ENCODE results near the gene GPBAR1. TPM values are rescaled to one million over a fixed set of nuclear protein-coding genes. Genes with fewer than 3 reads are reported as not detected.
A peak's percentile ranks its signal among the peaks of the same experiment; 100 is the strongest.

Gene GPBAR1
- total RNA-seq, 1 experiment from 2014 or later = 0.37 TPM

DNA sequence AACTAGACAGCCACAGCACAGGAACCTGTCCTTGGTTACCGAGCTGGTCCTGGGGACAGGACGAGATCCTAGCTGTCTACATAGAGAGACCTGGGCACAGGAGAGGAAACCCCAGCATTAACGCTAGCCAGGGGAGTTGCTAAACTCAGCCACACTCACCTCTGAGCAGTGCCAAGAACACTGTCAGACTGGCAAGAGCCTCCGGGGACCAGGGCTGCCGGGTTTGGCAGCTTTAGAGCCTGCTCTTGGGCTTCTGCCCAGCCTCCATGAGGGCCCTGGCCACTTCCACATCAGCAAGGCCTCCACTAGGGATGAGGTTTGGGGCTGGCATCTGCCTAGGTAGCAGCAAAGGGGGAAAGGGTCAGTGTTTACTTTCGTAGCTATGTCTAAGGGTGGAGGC, 24.8 kb downstream of the GPBAR1 start:
- no peak for DNase-seq (ENCODE audit: low spot score)

DNA sequence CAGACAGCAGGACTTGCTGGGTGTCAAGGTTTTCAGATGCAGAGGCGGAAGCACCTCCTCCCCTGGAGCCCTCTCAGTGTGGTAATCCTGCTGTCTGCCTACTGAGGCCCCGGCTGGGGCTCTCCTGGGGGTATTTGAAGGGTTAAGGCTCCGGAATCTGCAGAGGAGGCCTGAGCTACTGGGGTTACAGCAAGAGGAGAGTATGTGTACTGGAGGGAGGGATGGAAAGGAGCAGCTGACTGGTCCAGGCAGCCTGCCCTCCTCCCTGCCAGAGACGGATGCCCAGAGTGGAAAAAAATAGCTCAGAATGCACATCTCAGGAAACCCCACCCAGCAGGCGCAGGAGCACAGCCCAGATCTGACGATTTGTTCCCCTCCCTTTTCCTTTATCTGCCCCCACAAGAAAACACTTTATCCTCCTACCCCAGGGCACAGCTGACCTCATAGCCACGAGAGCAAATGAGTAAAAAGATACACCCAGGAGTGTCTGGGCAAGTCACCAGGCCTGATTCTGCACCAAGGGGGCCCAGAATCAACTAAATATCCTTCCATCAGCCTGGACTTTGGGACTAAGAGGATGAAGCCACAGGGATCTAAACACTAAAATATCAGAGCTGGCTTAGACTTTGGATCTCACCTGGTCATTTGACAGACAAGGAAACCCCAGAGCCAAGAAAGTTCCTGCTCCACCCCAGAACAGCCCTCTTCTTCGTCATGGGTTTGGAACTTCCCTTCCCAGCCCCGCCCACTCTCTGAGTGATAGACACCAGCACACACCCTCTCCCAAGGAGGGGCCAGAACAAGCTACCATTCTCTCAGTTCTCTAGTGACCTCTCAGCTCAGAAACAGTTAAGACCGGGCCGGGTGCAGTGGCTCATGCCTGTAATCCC, 26.0 kb downstream of the GPBAR1 start:
- peak; percentile 90 for DNase-seq (ENCODE audit: low spot score)

DNA sequence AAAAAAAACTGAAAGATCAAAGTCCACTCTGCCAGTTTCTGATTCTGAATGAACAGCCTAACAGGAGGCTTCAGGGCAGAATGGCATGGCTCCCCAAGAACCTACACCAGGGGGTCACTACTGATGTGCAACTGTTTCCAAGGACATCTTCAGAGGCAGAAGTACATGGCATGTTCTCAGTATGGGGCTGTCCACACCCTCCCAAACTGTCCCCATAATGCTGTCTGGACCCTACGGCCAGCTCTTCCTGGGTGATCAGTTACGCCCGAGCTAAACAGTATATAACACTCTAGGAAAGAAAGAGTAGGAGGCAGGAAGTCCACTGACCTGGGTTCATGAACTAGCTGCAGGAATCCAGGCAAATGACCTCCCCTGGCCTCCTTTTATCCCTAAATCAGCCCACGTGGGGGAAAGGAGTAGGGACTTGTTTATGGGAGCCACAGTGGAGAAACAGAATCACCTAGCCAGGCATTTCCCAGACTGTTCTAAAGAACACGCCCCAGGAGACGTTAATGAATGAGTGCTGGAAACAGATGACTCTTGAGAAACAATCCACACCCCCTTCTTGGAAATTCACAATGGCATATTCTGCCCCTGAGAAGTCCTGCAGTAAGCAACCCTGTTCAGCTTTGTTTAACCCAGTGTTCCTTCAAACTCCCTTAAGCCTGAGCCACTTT, 29.0 kb downstream of the GPBAR1 start:
- DNase-seq (ENCODE audit: low spot score) = no peak

DNA sequence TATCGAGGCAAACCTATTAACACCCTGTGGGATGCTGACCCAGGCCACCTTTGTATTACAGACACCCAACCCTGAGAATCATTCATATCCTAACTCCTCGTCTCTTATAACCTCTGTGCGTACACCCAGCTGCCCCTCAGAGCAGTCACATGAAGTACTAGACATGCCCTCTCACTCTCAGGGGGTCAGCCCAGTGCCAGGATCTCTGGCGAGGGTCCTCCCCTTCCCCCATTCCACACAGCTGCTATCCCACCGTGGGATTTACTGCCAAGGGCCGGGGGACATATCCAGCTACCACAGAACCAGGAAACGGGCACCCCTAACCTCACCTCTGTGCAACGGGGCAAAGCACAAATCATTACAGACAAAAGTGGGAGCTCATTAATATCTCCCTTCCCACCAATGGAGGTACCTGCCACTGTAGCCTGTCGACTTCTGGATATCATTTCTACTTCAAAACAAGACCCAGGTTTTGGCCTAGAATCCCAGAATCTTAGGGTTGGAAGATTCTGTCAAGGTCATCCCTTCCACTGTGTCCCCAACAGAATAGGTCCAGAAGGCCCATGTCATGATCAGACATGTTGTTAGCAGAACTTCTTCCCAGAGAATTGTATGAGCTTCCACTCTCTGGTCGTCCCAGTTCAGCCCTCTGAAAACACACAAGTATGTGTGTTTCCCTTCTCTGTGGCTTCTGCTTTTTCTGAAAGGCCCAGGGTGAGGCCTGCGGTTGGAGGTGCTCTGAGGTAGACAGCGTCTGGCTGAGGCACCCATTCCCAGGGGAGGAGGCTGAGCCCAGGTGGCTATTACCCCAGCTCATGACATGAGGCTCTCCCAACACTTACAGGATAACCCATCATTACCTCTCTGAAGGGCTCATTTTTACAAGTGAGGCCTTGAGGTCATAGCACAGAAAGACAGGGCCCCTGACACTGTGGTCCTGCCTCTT, 29.8 kb downstream of the GPBAR1 start:
- no peak for DNase-seq (ENCODE audit: low spot score)

DNA sequence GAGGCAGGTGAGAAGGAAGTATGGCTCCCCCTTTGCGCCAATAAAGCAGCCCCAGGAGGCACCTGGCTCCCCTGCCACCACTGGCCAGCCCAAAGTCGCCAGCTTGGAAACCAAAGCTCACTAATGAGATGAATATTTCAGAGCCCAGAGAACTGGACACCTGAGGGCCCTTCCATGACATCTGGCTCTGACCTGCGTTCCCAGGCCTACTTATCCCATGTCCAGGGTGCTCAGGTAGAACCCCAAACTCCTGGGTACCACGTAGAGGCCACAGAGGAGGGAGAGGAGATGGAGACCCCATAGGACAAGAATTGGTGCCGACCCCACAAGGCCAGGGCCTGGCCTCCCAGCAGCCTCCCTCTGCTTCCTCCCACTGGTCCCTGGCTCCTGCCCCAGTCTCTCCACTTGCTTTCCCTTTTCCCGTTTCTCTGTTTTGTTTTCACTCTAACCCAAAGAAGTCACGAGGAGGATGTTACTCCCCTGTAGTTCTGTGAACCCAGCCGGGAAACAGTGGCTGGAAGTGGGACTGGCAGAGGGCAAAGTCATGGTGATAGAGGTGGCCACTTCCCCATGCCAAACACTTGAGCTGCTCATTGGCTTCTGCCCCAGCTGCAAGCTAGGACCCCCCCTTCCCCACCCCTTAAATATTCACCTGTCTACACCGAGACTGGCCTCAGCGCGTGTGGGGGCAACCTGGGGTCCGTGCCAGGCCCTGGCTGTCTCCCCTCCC, 30.7 kb downstream of the GPBAR1 start:
- DNase-seq (ENCODE audit: low spot score) = no peak

DNA sequence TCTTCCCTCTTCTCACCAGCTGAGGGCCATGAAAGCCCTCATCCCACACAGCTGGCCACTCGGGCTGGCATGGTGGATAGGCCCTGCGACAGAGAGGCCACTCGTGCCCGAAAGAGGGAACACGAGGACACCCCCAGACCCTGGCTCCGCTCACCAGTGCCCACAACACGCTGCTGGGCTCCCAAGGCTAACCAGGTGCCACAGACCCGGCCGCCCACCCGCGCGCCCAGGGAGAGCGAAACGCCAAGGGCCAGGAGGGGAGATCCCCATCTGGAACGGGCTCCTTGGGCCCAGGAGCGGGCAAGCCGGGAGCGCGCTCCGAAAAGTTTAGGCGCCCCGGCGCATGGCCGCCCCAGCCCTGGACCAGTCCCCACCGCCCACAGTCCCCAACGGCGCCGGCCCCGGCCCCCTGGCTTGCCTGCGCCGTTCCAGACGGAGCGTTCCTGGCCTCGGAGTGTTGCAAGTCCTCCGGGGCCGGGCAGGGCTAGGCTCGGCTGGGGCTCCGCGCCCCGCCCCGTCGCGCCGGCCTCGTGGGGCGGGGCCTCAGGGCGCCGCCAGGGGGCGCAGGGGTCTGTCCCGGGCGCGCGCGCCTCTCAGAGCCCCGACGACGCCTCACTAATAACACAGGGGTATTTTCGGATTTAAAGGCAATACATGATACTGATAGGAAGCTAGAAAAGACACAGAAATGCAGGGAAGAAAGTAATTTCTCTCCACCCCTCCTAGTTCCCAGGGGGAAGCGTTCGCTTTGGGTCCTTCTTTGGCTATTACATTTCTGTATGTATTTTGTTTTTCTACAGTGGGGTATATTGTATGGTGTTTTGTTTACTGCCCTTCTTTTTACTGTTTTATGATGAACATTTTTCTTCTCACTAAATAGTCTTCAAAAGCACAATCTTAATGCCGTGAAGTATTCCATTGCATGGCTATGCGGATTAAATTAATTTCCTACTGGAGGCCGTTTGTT, 31.5 kb downstream of the GPBAR1 start, which contains the start of gene TMBIM1:
TSS of gene TMBIM1 (minus strand) at position 456 of the 967 bp plus-strand sequence. CDS start 10,362 bp downstream, outside the sequence.
- DNase-seq (ENCODE audit: low spot score) = peak; percentile 39

DNA sequence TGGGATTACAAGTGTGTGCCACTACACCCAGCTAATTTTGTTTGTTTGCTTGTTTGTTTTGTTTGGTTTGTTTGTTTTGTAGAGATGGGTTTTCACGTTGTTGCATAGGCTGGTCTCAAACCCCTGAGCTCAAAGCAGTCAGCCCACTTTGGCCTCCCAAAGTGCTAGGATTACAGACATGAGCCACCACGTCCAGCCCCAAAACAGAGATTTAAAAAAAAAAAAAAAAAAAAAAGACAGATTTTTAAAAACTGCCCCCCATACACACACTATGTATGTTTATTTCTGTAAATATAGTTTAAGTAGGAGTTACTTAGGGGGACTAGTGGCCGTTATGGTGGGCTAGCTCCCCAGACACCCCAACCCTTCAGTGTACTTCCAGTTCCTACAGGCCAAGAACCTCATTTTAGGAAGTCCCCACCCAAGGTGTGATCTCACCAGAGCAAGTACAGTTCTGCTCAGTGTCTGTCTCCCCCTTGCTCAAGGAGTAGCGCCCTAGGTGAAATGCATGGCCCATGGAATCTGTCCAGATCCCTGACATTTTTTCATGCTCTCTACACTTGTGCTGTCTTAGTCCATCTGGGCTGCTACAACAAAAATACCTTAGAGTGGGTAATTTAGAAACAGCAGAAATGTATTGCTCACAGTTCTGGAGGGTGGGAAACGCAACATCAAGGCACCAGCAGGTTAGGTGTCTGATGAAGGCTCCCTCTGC, 33.1 kb downstream of the GPBAR1 start:
- DNase-seq (ENCODE audit: low spot score) = no peak

DNA sequence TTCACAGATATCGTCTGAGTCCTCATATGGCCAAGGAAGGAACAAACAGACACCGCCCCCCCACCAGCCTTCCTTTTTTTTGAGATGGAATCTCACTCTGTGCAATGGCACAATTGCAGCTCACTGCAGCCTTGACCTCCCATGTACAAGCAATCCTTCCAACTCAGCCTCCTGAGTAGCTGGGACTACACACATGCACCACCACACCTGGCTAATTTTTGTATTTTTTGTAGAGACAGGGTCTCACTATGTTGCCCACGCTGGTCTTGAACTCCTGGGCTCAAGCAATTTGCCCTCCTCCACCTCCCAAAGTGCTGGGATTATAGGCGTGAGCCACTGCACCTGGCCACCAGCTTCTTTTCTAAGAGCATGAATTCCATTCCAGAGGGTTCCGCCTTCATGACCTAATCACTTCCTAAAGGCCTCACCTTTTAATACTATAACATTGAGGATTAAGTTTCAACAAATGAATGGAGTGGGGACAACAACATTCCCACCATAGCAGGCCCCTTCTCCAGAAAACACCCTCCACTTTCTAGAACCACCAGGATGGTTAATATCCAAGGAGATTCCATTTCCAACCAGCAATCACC, 33.7 kb downstream of the GPBAR1 start:
- no peak for DNase-seq (ENCODE audit: low spot score)

DNA sequence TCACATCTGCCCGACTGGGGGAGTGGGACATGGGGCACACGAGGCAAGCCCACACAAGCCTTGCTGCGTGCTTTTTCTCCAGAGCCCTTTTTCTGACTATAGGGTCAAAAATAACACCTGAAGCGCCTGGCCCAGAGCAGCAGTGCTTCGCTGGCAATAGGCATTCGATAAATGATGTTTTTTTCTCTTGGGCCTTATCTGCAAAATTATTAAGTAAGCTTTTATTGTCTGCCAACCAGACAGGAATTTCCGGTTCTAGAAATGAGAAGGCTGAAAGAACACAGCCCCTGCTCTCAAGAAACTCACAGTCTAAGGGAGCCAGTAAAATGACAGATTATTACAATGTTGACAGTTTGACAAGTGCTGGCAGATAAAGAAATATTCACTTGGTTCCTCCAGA, 34.2 kb downstream of the GPBAR1 start:
- DNase-seq (ENCODE audit: low spot score) = no peak

DNA sequence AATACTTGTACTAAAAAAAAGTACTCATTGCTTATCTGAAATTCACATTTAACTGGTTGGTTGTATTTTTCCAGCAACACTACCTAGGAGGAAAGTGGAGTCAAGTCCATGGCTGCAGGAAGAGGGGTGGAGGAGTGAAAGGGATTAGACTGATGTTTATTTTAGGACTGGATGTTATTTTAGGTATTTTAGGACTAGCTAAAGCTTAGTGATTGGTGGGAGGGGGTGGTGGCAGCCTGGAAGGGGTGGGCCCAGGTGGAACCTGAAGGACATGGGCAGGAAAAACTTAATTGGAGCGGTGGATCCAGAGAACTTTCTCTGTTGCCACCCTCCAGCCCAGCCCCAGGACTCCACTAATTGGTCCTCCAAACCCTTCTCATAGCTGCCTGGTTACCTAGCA, 35.4 kb downstream of the GPBAR1 start:
- no peak for DNase-seq (ENCODE audit: low spot score)

DNA sequence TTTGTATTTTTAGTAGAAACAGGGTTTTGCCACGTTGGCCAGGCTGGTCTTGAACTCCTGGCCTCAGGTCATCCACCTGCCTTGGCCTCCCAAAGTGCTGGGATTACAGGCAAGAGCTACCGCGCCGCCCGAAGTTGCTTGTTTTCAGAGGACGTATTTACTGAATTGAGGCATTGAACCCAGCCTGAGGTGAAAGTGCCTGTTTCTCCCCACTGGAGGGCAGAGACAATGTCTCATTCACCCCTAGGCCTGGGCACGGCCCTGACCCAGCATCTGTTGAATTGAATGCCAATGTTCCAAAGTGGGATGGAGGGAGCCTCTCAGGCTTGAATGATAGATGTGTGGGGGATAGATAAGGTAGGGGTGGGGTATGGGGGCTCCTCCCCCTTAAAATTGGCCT, 36.0 kb downstream of the GPBAR1 start:
- no peak for DNase-seq (ENCODE audit: low spot score)

DNA sequence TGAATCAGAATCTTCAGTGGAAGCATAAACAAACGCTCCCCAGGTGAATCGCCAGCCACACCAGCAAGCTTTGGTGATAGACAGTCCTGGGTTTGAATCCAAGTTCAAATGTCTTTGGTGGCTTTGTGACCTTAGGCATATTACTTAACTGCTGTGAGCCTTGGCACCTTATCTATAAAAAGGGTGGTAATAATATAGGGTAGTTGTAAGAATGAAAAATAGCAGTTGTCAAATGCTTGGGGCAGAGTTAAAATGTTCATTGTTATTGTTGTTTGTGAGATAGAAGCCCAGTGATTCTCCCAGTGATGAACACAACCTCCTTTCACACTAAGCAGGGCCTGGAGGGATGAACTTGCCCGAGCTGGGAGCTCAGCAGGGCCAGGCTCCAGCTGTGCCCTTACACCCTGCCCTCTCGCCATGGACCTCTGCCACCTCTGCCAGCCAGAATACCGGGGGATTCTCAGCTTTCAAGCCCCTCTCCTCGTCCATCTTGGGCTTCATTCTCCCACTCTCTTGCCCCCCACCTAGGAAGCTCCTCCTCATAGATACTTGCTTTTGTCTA, 37.6 kb downstream of the GPBAR1 start:
- no peak for DNase-seq (ENCODE audit: low spot score)

DNA sequence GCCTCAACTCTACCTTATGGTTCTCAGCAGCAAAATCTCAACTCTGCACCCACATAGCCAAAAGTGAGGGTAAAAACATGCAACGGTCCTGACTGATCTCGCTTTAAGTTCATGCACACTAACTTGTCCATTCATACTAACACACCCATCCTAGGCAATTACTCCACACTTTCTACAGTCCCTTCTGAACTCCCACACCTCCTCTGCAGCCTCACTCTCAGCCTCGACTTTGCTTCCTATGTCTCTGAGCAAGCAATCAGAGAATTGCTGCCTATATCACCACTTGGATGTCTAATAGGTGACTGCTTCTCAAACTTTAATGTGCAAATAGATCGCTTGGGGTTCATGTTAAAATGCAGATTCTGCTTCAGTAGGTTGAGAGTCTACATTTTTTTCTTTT, 39.3 kb downstream of the GPBAR1 start:
- no peak for DNase-seq (ENCODE audit: low spot score)

DNA sequence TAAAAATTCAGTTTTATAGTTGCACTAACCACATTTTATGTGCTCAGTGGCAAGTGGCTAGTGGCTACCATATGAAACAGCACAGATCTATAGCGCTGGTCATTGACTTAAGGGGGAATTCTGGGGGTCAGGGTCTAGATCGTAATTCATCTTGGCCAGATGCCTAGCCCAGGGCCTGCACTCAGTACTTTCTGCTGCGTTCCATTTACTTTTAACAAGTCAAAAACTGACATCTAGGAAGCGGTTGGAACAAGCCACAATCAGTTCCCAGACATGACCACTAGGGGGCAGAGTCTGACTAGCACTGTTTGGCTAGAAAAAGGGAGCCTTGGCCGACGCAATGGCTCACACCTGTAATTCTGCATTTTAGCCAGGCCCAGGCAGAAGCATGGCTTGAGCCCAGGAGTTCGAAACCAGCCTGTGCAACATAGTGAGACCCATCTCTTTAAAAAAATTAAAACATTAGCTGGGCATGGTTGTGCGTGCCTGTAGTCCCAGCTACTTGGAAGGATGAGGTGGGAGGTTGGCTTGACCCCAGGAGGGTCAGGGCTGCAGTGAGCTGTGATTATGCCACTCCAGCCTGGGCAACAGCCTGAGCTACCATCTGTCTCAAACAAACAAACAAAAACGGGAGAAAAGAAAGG, 40.5 kb downstream of the GPBAR1 start:
- peak; percentile 73 for DNase-seq (ENCODE audit: low spot score)

DNA sequence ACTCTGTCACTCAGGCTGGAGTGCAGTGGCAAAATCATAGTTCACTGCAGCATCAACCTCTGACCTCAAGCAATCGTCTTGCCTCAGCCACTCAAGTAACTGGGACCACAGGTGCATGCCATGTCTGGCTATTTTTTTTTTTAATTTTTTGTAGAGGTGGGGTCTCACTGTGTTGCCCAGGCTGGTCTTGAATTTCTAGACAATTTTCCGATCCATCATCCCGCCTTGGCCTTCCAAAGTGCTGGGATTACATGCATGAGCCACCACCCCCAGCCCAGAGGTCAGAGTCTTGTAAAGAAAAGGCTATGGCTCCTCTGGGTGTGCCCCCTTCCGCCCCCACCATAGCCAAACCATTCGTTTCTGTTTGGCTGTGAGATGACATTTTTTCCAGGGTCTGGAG, 44.6 kb downstream of the GPBAR1 start:
- no peak for DNase-seq (ENCODE audit: low spot score)

DNA sequence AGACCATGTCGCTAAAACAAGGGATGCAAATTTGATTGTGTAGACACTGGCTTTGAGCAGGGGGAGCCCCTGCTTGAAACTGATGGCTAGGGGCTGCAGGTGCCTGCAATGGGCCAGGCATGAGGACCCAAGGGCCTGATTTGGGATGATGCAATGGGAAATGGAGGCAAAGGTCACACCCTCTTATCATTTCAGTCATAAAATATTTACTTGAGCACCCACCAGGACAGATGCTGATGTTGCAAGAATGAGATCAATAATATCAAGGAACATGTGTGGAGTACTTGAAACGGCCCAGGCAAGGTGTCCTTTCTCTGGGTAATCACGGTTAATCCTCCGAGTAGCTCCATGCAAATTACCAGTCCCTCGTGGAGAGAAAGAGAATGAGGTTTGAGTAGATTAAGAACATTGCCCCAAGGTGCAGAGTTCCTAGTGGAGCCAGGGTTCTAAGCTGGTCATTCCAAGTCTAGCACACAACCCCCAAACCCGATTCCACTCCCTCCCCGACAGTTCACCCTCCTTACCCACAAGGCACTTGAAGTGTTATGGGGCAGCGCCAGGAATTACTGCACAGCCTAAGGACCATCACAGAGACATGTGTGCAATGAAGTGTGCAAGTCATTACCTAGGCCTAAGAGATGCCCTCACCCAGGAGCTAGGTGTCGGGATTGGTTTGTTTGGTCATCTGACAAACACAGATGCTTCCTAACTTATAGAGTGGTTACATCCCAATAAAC, 45.5 kb downstream of the GPBAR1 start:
- DNase-seq (ENCODE audit: low spot score) = no peak

DNA sequence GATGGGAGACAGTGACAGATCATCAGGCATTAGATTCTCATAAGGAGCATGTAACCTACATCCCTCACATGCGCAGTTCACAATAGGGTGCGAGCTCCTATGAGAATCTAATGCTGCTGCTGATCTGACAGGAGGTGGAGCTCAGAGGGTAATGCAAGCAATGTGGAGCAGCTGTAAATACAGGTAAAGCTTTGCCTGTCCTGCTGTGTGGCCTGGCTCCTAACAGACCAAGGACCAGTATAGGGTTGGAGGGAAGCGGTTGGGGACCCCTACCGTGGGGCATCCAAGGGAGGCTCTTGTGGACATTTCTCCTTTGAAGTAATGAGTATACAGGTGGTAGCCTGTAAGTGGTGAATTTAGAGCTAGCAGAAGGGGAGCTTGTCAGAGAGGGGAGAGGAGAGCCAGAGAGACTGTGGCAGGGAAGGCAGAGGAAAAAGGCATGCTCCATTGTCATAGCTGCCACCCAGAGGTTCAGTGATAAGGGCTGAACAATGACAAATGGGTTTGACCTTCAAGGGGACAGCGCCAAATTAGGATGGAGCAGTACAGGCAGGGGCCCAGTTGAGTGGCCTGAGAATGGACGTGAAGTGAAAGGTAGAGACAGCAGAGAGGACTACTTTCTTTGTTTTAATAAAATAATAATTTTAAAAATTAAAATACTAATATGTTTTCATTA, 46.7 kb downstream of the GPBAR1 start:
- no peak for DNase-seq (ENCODE audit: low spot score)

Measured in H4 (cell line).